Measurements from ENCODE around the gene FAT1.

Gene FAT1

GRCh38 chr4:186723292-186724057, at the start of gene FAT1:
Gene FAT1, minus strand, starts transcription at chr4:186723856. Its CDS starts 14,029 bp downstream, at chr4:186709827.
- peak; percentile 86 for DNase-seq (ENCODE audit: low read depth)
- TF ChIP-seq CTCF (IDR thresholded peaks at IDR 0.05; ENCODE audit: low read length, missing control alignments): no peak
- H3K4me3 ChIP-seq (replicated peaks; ENCODE audit: low read depth, low read length): peak within 1 kb of the TSS; percentile 94

- no peak for TF ChIP-seq CTCF (IDR thresholded peaks at IDR 0.05; ENCODE audit: low read length, missing control alignments)
- peak; percentile 67 for DNase-seq (ENCODE audit: low read depth)
- H3K4me3 ChIP-seq (replicated peaks; ENCODE audit: low read depth, low read length): no peak overlapping the region
Measured at GRCh38 chr4:186772936-186773487, 49.4 kb upstream of the FAT1 start.

DNA sequence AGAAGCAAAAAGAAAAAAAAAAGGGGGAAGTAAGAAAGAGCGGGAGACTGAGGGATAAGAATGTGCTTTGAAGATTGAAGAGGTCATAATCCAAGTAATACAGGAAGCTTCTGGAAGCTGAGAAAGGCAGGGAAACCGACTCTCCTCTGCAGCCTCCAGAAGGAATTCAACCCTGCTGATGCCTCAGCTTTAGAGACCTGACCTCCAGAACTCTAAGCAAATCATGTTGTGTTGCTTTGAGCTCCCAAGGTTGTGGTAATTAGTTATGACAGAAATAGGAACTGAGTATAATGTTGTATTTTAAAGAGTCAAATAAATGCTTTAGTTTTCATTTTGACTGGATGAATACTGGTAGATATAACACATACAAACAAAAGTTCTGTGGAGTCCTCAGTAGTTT, 48.0 kb upstream of the FAT1 start:
- TF ChIP-seq CTCF (IDR thresholded peaks at IDR 0.05; ENCODE audit: low read length, missing control alignments): no peak
- DNase-seq (ENCODE audit: low read depth): no peak
- no peak overlapping the region for H3K4me3 ChIP-seq (replicated peaks; ENCODE audit: low read depth, low read length)

- no peak overlapping the region for H3K4me3 ChIP-seq (replicated peaks; ENCODE audit: low read depth, low read length)
- DNase-seq (ENCODE audit: low read depth): peak; percentile 76
- no peak for TF ChIP-seq CTCF (IDR thresholded peaks at IDR 0.05; ENCODE audit: low read length, missing control alignments)
Measured at GRCh38 chr4:186770481-186771175, 47.0 kb upstream of the FAT1 start.

GRCh38 chr4:186767794-186768193, 44.1 kb upstream of the FAT1 start:
- TF ChIP-seq CTCF (IDR thresholded peaks at IDR 0.05; ENCODE audit: low read length, missing control alignments): no peak
- no peak for DNase-seq (ENCODE audit: low read depth)
- H3K4me3 ChIP-seq (replicated peaks; ENCODE audit: low read depth, low read length): no peak overlapping the region

- no peak overlapping the region for H3K4me3 ChIP-seq (replicated peaks; ENCODE audit: low read depth, low read length)
- peak; percentile 14 for DNase-seq (ENCODE audit: low read depth)
- TF ChIP-seq CTCF (IDR thresholded peaks at IDR 0.05; ENCODE audit: low read length, missing control alignments): no peak
Measured at GRCh38 chr4:186765673-186766546, 42.3 kb upstream of the FAT1 start.

Data from fibroblast of pulmonary artery (primary cell).